Pancreas (tissue), 10 donors: Measurements from ENCODE around the gene GCNA. TPM values are rescaled to one million over a fixed set of nuclear protein-coding genes. Genes with fewer than 3 reads are reported as not detected.

Source experiments
- ATAC-seq, 4 donors: fragments of 200-7000 bp; cut with Tn5 transposase; one replicate each; pipeline versions ENCODE4 v1.8.0 to v1.9.1; 2020; ENCODE audit warnings: mild to moderate bottlenecking in 4 of 4, moderate library complexity in 4 of 4
- DNase-seq, 6 donors: peaks; one replicate each; pipeline ENCODE4 v3.0.0-alpha.2; 2020
- FAIRE-seq: peaks from 2 replicates; lab custom pipeline; 2012; peaks lifted over from hg19 to GRCh38; lab: Jason Lieb, UNC
- H3K27ac ChIP-seq, 4 donors: fragments of 200-600 bp; sonication (generic); 1 replicate in 3 of 4; 2 replicates in 1 of 4; pipeline versions ENCODE4 v1.5.0 to v1.8.0; 2020
- H3K27me3 ChIP-seq, 4 donors: fragments of 200-600 bp; one replicate each; pipeline ENCODE4 v1.8.0; 2021
- H3K36me3 ChIP-seq, 3 donors: fragments of 200-600 bp; sonication (generic) in 1 of 3; one replicate each; pipeline versions ENCODE4 v1.5.0 to v1.8.0; 2020 to 2021
- H3K4me1 ChIP-seq, 3 donors: fragments of 200-600 bp; one replicate each; pipeline ENCODE4 v1.8.0; 2021
- H3K4me3 ChIP-seq, 4 donors: fragments of 200-600 bp; sonication (generic) in 2 of 4; one replicate each; pipeline versions ENCODE4 v1.5.0 to v1.8.0; 2020 to 2021
- H3K9me3 ChIP-seq, 4 donors: fragments of 200-600 bp; one replicate each; pipeline ENCODE4 v1.8.0; 2021
- WGBS, 2 donors: extraction: QIAGEN DNeasy Blood & Tissue Kit; methylation state at CpG; one replicate each; pipeline ENCODE4 v1.1.7; 2013; 5-methylcytosine and 5-hydroxymethylcytosine counted together
- intact Hi-C, 3 donors: fragments of 100-400 bp; cut with DNase I; formaldehyde crosslinking; loops; one replicate each; pipeline versions ENCODE4 v1.11.1 to v1.14.2; 2022
- polyA plus RNA-seq, 2 donors: library from polyadenylated mRNA; stranded (reverse); fragments of 200-250 nt; gene quantifications; one replicate each; pipeline ENCODE4 v1.2.3, GENCODE V29; 2013
- total RNA-seq, 6 donors: library from RNA; stranded (reverse); fragmentation: NEBNext Ultra II Directional in 4 of 6; extraction: Animal tissue kit (Norgen Biotek cat#: 25700) in 4 of 6; gene quantifications; one replicate each; pipeline versions ENCODE4 v1.2.1 to v1.2.4, GENCODE V29; 2021 to 2023
- TF ChIP-seq, protein P1 (sequence below), 4 donors: fragments of 200-600 bp; sonication (generic) in 3 of 4; IDR thresholded peaks; one replicate each; pipeline versions ENCODE4 v1.5.0 to v1.8.0; 2021; ENCODE audit warnings: antibody characterized with exemption in 4 of 4
- donor health status: healthy with polysubstance abuse.
- donor health status: DM: no; HTN: no; CAD: no; lungs with moderate emphysema.
- donor health status: DM: no; HTN: no; CAD: no.
- donor health status: control.
- donor health status: control.
- donor health status: Bipolar disorder and iron deficiency.
- donor health status: DM: yes; HTN: yes; CAD: no.
- donor health status: DM: no; HTN: no; CAD: no.
- donor health status: DM: no; HTN: no; CAD: no.
- donor health status: DM: yes; HTN: yes; CAD: no.

GCNA gene
- total and polyA plus RNA-seq, 8 donors = 0.63 to 3.1 (median 0.97) TPM

DNA sequence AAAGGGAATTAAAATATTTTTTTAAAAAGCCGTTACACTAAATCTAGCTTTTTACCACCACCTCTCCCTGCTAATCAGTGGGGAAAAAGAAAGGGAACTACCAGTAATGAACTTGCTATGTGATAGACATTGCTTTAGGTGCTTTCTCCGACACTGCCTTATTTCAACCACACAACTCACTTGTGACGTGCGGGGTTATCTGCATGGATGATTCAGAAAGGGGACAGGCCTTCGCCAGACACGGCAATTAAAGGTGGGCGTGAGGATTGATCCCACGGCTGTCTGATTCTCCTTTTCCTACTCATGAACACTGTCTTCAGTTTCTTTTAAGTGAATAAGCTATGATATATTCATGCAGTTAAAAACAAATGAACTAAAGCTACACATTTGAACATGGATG lies 41.0 kb downstream of the GCNA start:
- 83 to 96% methylated on average over 8 of the region's 8 CpGs for WGBS, 2 donors
- Histone ChIP-seq H3K36me3 (no peaks in the 10 kb centered on the region), H3K4me1 (no peaks in the 10 kb centered on the region), H3K27ac (no peak overlapping the region), H3K27me3 (no peaks in the 10 kb centered on the region), H3K9me3 (no peaks in the 10 kb centered on the region), H3K4me3 (no peak overlapping the region)
- TF ChIP-seq, protein P1, sequence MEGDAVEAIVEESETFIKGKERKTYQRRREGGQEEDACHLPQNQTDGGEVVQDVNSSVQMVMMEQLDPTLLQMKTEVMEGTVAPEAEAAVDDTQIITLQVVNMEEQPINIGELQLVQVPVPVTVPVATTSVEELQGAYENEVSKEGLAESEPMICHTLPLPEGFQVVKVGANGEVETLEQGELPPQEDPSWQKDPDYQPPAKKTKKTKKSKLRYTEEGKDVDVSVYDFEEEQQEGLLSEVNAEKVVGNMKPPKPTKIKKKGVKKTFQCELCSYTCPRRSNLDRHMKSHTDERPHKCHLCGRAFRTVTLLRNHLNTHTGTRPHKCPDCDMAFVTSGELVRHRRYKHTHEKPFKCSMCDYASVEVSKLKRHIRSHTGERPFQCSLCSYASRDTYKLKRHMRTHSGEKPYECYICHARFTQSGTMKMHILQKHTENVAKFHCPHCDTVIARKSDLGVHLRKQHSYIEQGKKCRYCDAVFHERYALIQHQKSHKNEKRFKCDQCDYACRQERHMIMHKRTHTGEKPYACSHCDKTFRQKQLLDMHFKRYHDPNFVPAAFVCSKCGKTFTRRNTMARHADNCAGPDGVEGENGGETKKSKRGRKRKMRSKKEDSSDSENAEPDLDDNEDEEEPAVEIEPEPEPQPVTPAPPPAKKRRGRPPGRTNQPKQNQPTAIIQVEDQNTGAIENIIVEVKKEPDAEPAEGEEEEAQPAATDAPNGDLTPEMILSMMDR (IDR thresholded peaks at IDR 0.05) = no peak
- no peak for FAIRE-seq
- no peak for ATAC-seq
- intact Hi-C loops = no loop called here
- no peak for DNase-seq

DNA sequence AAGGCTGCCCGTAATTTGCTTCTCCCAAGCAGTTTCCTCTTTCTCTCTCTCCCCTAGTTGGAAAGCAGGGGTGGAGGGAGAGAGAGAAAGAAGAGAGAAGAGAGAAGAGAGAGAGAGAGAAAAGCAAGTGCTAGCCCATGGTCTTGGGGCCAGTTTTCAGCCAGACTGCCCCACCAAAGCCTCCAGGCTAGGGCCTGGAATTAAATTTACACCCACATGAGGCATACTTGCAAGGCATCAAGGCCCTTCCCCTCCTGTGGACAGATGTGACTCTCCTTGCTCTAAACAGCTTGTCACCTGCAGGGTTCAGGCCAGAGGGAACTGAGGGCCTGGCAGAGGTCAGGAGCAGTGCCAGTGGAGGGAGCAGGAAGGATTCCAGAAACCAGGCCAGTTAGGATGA lies 41.7 kb downstream of the GCNA start:
- Histone ChIP-seq H3K36me3 (no peaks in the 10 kb centered on the region), H3K9me3 (no peaks in the 10 kb centered on the region), H3K4me3 (no peak overlapping the region), H3K27me3 (no peaks in the 10 kb centered on the region), H3K27ac (no peak overlapping the region), H3K4me1 (no peaks in the 10 kb centered on the region)
- TF ChIP-seq, protein P1 (IDR thresholded peaks at IDR 0.05) = no peak
- ATAC-seq = no peak
- no peak for FAIRE-seq
- intact Hi-C loops = no loop called here
- no peak for DNase-seq
- WGBS, 2 donors = 60 to 88% methylated on average over 1 of the region's 1 CpG

DNA sequence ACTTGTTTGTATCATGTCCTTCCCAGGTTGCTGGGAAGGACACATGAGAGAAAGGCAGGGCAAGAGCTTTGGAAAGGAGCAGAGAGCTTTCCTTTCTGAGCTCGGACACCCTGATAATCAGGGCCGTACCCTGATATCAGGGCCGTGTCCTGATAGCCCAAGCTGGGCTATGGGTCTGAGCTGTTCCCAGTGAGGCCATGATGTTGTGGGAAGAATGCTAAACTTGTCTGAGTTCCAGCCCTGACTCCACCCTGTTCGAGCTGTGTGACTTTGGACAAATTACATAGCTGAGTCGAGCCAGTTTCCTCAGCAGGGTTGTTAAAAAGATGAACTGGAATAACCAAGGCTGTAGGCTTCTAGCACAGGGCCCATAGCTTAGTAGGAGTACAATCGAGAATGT lies 43.4 kb downstream of the GCNA start:
- Histone ChIP-seq H3K27ac (no peak overlapping the region), H3K27me3 (no peaks in the 10 kb centered on the region), H3K4me3 (no peak overlapping the region), H3K4me1 (no peaks in the 10 kb centered on the region), H3K36me3 (no peaks in the 10 kb centered on the region), H3K9me3 (no peaks in the 10 kb centered on the region)
- DNase-seq (no peak), FAIRE-seq (no peak), ATAC-seq (no peak)
- intact Hi-C loops = no loop called here
- TF ChIP-seq, protein P1 (IDR thresholded peaks at IDR 0.05) = no peak
- 54 to 63% methylated on average over 6 of the region's 6 CpGs for WGBS, 2 donors

DNA sequence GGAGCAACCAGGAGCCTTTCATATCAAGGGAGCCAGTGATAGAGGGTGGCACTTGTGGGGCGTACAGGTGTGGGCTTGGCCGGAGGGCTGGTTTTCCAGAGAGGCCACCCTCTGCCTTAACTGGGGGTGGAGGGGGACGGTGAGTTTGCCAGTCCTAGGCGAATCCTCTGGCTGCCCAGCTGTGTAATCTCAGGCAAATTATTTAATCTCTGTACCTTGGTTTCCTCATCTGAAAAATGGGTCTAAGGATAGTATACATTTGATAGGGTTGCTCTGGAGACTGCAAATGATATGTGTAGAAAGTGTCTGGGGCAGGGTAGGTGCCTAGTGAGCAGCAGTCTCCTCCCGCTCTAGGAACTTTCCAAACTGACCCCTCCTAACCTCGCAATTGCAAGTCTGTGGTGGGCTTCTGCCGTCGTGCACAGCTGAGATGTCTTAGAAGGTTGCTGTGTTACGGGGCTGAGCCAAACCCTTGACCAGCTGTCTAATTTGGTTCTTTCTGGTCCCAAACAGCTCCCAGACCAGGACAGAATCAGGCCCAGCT lies 43.9 kb downstream of the GCNA start:
- TF ChIP-seq, protein P1 (IDR thresholded peaks at IDR 0.05) = no peak
- H3K27me3 ChIP-seq = no peaks in the 10 kb centered on the region
- no peak for DNase-seq
- no peak for ATAC-seq
- H3K4me1 ChIP-seq = no peaks in the 10 kb centered on the region
- no peak overlapping the region for H3K4me3 ChIP-seq
- intact Hi-C loops = no loop called here
- H3K9me3 ChIP-seq = no peaks in the 10 kb centered on the region
- WGBS, 2 donors = 87 to 92% methylated on average over 9 of the region's 9 CpGs
- no peak for FAIRE-seq
- H3K27ac ChIP-seq = peak overlapping the region in 3 of 4 donors; percentile 29 to 60 (median 48)
- H3K36me3 ChIP-seq = no peaks in the 10 kb centered on the region

DNA sequence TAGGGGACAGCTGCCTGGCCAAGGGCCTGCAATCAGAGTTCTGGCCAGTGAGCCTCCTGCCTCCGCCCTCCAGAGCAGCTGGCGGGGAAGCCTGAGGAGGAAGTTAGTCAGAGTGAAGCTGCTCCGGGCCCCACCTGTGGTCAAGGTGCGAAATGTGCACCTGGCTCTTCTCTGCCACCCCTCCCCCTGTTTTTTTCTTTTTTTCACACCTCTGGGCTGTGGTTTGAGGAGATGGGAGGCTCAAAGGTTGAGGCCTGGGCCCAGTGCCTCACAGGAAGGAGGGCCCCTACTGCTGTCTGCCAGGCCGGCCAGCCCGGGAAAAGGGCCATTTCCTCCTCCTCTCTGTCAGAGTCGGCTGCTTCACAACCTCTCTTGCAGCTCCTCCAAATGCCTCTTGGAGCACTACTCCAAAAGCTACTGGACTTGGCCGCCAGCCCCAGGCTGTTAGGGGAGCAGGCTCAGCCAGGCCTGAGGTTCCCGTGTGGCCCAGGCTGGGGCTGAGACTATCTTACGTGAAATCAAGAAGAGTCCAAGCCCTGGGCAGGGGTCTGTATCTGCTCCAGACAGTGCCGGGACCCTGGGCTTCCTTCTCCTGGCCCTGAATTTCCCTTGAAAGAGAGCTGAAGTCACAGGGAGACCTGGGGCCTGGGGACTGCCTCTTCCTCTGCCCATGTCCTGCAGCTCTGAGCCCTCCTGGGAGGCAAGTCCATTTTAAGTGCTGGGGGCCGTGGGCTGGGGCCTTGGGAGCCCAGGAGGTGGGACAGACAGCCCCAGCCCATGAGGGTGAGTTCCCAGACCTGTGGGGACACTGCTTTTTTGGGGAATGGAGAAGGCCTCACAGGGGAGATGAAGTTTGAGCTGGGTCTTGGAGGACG lies 44.6 kb downstream of the GCNA start:
- peak; percentile 84 to 89 (median 86) for ATAC-seq
- Histone ChIP-seq H3K27me3 (no peaks in the 10 kb centered on the region), H3K4me3 (no peak overlapping the region), H3K27ac (peak overlapping the region in 3 of 4 donors; percentile 43 to 60 (median 48)), H3K9me3 (no peaks in the 10 kb centered on the region), H3K36me3 (no peaks in the 10 kb centered on the region), H3K4me1 (no peaks in the 10 kb centered on the region)
- WGBS, 2 donors = 33 to 42% methylated on average over 13 of the region's 13 CpGs
- TF ChIP-seq, protein P1 (IDR thresholded peaks at IDR 0.05) = peak in 1 of 4 donors; percentile 19
- intact Hi-C loops = no loop called here
- DNase-seq = peak; percentile 30 to 84 (median 66)
- no peak for FAIRE-seq
